ENCODE data around the gene SBK2.
A peak's percentile ranks its signal among the peaks of the same experiment; 100 is the strongest.

Gene SBK2

GRCh38 chr19:55527197-55528029 lies 9.5 kb downstream of the SBK2 start:
- TF ChIP-seq REST (IDR thresholded peaks at IDR 0.05; ENCODE audit: low read depth) (no peak), CEBPB (IDR thresholded peaks at IDR 0.05) (no peak), EGR1 (IDR thresholded peaks at IDR 0.05) (no peak), TCF12 (IDR thresholded peaks at IDR 0.05; ENCODE audit: low read depth) (no peak), TEAD4 (IDR thresholded peaks at IDR 0.05) (no peak), CREB1 (IDR thresholded peaks at IDR 0.05; ENCODE audit: low read depth) (no peak), YY1 (IDR thresholded peaks at IDR 0.05; ENCODE audit: low read depth) (no peak), NFIC (IDR thresholded peaks at IDR 0.05) (no peak), EP300 (IDR thresholded peaks at IDR 0.05; ENCODE audit: borderline replicate concordance) (no peak), USF1 (IDR thresholded peaks at IDR 0.05) (no peak), MAX (IDR thresholded peaks at IDR 0.05) (no peak), RAD21 (IDR thresholded peaks at IDR 0.05; ENCODE audit: low read depth) (no peak), TAF1 (IDR thresholded peaks at IDR 0.05; ENCODE audit: low read depth) (no peak), FOXM1 (IDR thresholded peaks at IDR 0.05; ENCODE audit: borderline replicate concordance, low read depth) (no peak), ZBTB7A (IDR thresholded peaks at IDR 0.05; ENCODE audit: low read depth) (no peak)

GRCh38 chr19:55526216-55527196 lies 10.4 kb downstream of the SBK2 start:
- TF ChIP-seq TAF1 (IDR thresholded peaks at IDR 0.05; ENCODE audit: low read depth) (no peak), USF1 (IDR thresholded peaks at IDR 0.05) (peak; percentile 23; the same call in 1 of the 2 replicates), CREB1 (IDR thresholded peaks at IDR 0.05; ENCODE audit: low read depth) (no peak; the same call in 1 of the 2 replicates), REST (IDR thresholded peaks at IDR 0.05; ENCODE audit: low read depth) (no peak), EGR1 (IDR thresholded peaks at IDR 0.05) (peak; percentile 25; the same call in 1 of the 2 replicates), CEBPB (IDR thresholded peaks at IDR 0.05) (peak; percentile 35; the same call in 1 of the 2 replicates), YY1 (IDR thresholded peaks at IDR 0.05; ENCODE audit: low read depth) (no peak), FOXM1 (IDR thresholded peaks at IDR 0.05; ENCODE audit: borderline replicate concordance, low read depth) (no peak), TCF12 (IDR thresholded peaks at IDR 0.05; ENCODE audit: low read depth) (peak; percentile 90), TEAD4 (IDR thresholded peaks at IDR 0.05) (peak; percentile 78), MAX (IDR thresholded peaks at IDR 0.05) (peak; percentile 98), RAD21 (IDR thresholded peaks at IDR 0.05; ENCODE audit: low read depth) (no peak), NFIC (IDR thresholded peaks at IDR 0.05) (peak; percentile 97), ZBTB7A (IDR thresholded peaks at IDR 0.05; ENCODE audit: low read depth) (peak; percentile 47; the same call in 1 of the 2 replicates), EP300 (IDR thresholded peaks at IDR 0.05; ENCODE audit: borderline replicate concordance) (peak; percentile 75)

- no peak for TF ChIP-seq EGR1 (IDR thresholded peaks at IDR 0.05)
- no peak for TF ChIP-seq MAX (IDR thresholded peaks at IDR 0.05)
- no peak for TF ChIP-seq CREB1 (IDR thresholded peaks at IDR 0.05; ENCODE audit: low read depth)
- no peak for TF ChIP-seq ZBTB7A (IDR thresholded peaks at IDR 0.05; ENCODE audit: low read depth)
- TF ChIP-seq RAD21 (IDR thresholded peaks at IDR 0.05; ENCODE audit: low read depth) = no peak
- no peak for TF ChIP-seq REST (IDR thresholded peaks at IDR 0.05; ENCODE audit: low read depth)
- TF ChIP-seq FOXM1 (IDR thresholded peaks at IDR 0.05; ENCODE audit: borderline replicate concordance, low read depth) = no peak
- no peak for TF ChIP-seq TCF12 (IDR thresholded peaks at IDR 0.05; ENCODE audit: low read depth)
- no peak for TF ChIP-seq NFIC (IDR thresholded peaks at IDR 0.05)
- no peak for TF ChIP-seq CEBPB (IDR thresholded peaks at IDR 0.05)
- no peak for TF ChIP-seq EP300 (IDR thresholded peaks at IDR 0.05; ENCODE audit: borderline replicate concordance)
- TF ChIP-seq YY1 (IDR thresholded peaks at IDR 0.05; ENCODE audit: low read depth) = no peak
Measured at GRCh38 chr19:55525289-55526101, 11.4 kb downstream of the SBK2 start.

Data from Ishikawa (cell line).